Cardiac septum (tissue), 1 donor: ENCODE measurements around the gene CRADD. TPM values are rescaled to one million over a fixed set of nuclear protein-coding genes. Genes with fewer than 3 reads are reported as not detected.

ENCODE experiments used
- DNase-seq: peaks from one replicate; pipeline ENCODE4 v3.0.0-alpha.2; 2020; ENCODE audit warnings: low spot score
- intact Hi-C: fragments of 100-400 bp; cut with DNase I; formaldehyde crosslinking; loops from one replicate; pipeline ENCODE4 v1.14.0; 2022
- total RNA-seq: library from RNA; stranded (reverse); fragmentation: NEBNext Ultra II Directional; extraction: Animal tissue kit (Norgen Biotek cat#: 25700); gene quantifications from one replicate; pipeline ENCODE4 v1.2.1, GENCODE V29; 2021
- donor health status: DM: no; HTN: no; CAD: no.

CRADD gene
- total RNA-seq, 1 donor from 2014 or later = 50.8 TPM

GRCh38 chr12:93813972-93814821, 137.0 kb downstream of the CRADD start:
- intact Hi-C loops = loop anchor here (5.0 kb wide), 2 partner anchors 37 to 137 kb away; partner anchors contain the start of gene CRADD
- peak; percentile 90 for DNase-seq

GRCh38 chr12:93818488-93819049, 141.4 kb downstream of the CRADD start:
- intact Hi-C loops = no loop called here

DNA sequence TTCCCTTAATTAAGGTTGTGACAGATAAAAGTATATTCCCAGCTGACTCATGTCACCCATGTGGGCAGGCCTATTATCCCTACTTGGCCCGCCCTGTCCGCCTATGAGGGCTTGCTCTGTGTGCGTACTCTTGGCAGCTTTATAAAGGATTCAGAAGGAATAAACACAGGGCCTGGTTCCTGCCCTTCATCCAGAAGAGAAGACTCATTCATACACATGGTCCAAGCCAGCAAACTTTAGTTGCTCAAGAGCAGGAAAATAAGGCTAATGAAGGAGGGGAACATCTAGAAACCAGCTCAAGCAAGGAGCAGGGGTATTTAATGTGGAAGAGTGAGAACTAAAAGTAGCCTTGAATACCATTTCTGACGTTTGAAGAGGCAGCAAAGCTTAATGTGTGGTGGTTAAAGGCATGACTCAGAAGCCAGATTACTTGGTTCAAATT, 141.9 kb downstream of the CRADD start:
- no peak for DNase-seq
- intact Hi-C loops = no loop called here

More at GRCh38 chr12:93818488-93819049, 141.4 kb downstream of the CRADD start:
- DNase-seq = no peak

DNA sequence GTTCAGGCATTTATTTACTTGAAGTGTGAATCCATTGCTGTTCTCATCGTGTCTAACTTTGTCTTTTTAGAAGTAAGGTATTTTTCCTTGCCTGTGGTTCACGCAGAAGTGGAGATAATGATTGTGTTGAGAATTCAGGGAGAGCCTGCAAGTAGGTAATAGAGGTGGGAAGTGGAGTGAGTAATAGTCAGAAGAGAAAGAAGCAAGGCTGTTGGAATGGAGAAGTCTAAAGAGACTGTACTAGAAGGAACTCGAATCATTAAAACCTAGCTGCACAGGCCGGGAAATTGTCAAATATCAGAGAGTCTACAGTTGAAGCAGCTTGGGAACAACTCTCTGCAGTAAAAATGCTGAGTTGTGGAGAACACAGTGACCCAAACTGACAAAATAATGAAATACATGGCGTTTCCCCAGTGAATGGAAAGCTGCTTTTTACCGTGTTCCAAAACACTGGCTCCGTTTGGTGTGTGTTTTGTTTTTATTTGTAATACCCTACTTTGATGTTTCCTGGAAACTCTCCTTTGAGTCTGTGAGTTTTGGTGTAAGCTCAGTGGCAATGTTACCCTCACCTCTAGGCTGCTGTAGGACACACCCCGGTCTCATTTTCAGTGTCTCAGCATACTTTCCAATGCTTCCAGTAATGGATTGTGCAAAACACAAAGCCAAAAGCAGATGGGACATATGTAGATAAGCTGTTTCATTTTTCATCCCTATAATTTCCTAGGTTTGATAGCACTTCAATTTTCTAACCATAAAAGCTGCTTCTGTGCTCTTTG, 146.6 kb downstream of the CRADD start:
- no peak for DNase-seq
- intact Hi-C loops = no loop called here

DNA sequence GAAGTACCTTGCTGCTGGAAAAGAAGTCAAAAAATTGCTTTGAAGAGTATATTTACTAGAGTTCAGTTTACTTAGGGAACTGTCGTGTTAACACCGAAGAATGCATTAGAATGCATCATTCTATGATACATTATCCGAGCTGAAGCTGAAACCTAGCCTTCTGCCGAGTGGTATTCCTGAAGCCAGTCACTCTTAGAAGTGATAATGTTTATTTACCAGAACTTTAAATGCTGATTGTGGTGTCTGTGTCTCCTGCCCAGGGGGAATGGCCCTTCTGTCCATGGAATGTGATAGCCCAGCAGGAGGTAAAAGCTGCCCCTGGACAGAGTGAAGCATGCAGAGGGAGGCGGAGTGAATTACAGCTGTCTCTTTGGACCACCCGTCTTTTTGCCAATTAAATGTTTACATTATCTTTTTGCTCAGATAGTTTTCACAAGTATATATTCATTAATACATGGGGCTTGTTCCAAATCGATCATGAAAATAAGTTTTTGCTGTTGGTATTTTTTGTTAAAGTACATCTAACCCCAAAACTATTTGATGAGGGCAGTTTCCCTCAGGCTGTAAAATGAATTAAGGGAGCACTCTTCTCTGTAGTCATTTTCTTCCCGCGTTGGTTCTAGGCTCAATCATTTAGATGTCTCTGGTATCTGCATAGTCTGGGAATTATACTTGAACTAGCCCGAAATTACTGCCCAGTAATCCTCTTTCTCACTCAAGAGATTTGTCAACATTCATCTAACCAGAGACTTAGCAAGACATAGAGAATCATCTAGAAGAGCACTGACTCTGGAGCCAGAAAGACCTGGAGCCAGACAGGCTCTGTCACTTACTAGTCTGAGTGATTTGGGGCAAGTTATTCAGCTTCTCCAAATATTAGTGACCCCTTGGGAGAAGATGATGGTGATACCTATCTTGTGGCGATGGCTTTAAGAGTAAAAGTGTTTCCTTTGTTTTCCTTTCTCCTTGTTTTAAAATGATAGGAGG, 147.6 kb downstream of the CRADD start:
- DNase-seq = no peak
- intact Hi-C loops = loop anchor here (5.0 kb wide), 1 partner anchor 67 kb away; no protein-coding TSS in a partner anchor

DNA sequence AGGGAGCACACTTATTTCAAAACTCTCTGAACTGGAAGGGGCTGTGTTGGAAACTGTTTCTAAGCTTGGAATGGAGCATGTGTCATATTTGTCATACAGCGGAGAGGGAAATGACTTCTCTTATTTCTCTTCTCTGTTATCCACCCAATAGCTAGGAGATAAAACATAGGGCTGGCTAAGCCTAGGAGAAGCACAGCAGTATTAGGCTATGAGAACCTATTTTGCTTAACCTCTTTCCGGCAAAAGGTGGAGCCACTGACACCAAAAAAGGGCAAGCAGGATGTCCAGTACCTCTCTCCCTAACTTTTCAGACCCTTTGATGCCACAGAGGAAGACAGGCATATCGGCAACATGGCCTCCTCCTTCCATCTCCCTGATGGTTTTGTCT, 148.3 kb downstream of the CRADD start:
- intact Hi-C loops = loop anchor here (5.0 kb wide), 1 partner anchor 67 kb away; no protein-coding TSS in a partner anchor
- no peak for DNase-seq

DNA sequence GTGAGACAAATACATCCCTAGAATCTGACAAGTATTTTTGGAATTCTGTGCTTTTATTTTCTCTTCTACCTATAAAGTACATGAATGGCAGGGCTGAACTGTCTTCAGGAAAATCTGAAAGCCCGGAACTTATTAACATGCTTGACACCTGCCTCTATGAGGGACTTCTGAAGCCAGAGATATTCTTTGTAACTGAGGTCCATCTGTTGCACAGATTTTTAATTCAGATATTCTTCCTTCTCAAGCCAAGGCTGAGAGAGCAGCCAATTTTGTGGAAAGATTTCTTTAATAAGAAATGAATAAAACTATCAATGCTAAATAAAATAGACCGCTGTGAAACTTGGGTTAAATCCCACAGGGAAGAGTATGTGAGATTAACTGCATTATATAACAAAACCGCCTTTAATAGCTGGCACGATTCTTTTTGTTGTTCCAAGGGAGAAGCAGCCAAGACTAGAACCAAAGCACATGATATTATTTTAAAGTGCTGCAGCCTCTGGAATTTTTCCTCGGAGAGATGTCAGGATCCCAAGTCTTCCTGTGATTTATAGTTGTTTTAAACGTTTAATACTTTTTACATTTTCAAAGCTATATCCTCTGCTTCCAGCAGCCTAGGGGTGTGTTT, 148.9 kb downstream of the CRADD start:
- intact Hi-C loops = loop anchor here (5.0 kb wide), 1 partner anchor 66 kb away; no protein-coding TSS in a partner anchor
- no peak for DNase-seq

DNA sequence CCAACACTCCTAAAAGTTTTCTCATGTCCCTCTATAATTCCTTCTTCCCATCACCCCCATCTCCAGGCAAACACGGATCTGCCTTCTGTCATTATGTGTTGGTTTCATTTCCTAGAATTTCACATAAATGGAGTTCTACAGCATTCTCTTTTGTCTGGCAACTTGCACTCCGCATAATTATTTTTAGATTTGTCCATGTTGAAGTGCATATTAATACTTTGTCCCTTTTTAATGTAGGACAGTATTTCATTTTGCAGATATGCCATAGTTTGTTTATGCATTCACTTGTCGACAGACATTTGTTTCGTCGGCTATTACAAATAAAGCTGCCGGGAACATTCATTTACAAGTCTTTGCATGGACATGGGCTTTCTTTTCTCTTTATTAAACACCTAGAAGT, 150.0 kb downstream of the CRADD start:
- intact Hi-C loops = loop anchor here (5.0 kb wide), 1 partner anchor 65 kb away; no protein-coding TSS in a partner anchor
- DNase-seq = no peak

DNA sequence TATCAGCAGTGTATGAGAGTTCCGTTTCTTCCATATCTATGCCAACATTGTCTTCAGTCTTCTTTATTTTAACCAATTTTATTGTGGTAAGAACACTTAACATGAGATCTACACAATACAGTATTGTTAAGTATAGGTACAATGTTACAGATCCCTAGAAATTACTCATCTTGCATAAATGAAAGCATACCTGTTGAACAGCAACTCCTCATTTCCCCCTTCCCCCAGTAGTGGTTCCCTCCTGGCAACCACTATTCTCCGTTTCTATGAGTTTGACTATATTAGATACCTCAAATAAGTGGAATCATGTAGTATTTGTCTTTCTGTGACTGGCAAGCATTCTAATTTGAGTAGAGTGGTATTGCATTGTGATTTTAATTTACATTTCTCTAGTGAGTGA, 150.5 kb downstream of the CRADD start:
- intact Hi-C loops = loop anchor here (5.0 kb wide), 1 partner anchor 65 kb away; no protein-coding TSS in a partner anchor
- no peak for DNase-seq

- no peak for DNase-seq
- intact Hi-C loops = loop anchor here (5.0 kb wide), 1 partner anchor 63 kb away; no protein-coding TSS in a partner anchor
These were observed 151.8 kb downstream of the CRADD start for GRCh38 chr12:93829016-93829415.

DNA sequence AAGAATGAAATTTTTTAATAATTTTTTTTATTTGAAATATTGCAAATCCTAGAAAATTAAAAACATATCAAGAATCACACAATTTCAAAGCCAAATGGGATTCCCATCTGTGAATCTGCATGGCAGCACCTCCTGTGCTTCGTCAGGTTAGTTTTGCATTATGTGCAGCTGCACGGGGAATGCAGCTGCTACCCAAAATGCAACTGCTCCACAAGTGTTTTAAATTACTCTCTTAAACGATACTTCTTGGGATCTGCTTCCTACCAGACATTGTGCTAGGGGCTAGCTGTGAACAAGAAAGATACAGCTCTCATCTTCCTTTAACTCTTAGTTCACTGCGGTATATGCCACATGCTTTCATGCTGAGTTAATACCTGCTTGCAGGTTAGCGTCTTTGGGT, 154.2 kb downstream of the CRADD start:
- intact Hi-C loops = no loop called here
- DNase-seq = no peak

DNA sequence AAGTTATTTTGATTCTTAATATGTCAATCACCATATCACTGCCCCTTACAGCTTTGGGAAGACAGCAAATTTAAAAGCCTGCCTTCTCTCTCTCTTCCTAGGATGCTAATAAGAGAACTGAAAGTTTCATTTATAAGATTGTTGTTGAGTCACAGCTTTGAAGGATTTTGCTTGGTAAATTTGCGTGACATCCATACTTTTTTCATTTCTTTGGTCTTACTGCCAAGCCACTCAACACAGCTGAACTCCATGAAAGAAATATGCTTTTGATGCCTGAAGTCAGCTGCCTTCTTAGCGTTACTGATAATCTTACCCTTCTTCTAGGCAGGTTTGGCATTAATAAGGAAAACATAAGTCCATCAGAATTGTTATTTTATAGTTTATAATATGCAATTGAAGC, 155.0 kb downstream of the CRADD start:
- intact Hi-C loops = no loop called here
- no peak for DNase-seq

DNA sequence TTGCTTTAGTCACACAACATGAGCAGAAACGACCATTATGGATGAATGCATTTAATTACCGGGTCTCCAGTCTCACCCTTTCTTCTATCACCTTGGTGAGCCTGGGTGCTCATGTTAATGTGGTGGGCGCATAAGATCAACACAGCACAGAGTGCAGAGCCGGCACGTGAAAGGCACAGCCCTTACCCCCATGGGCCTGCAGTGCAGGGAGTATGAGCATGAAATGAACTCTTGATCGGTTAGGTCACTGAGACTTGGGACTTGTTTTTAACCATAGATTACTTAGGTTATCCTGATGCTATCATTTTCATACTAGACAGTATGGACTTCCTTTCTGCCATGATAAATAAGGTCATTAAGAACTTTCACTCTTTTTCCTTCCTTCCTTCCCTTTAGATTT, 156.8 kb downstream of the CRADD start:
- no peak for DNase-seq
- intact Hi-C loops = no loop called here

DNA sequence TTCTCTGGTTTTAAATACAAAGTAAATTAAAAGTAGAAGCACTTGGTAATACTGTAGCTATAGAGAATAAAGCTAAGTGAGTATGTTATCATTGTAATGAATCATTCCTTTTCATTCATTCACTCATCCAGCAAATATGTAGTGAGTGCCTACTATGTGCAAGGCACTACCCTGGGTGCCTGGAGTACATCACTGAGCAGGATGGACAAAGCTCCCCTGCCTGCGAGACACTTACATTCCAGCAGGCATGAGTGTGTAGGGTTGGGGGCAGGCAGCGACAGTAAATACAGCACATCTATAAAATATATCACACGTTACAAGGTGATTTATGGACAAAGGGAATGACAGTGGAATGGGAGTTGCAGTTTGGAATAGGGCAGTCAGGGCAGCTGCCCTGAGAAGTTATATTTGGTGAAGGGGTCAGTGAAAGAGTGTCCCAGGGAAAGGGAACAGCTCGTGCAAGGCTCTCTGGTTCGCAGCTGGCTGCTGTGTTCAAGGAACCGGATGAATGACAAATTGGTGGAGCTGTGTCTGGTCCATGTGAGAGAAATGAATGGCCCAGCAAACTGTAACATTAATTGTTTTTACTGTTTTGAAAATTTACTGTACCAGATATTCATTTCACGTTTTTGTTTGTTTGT, 159.6 kb downstream of the CRADD start:
- DNase-seq = no peak
- intact Hi-C loops = no loop called here

- no peak for DNase-seq
- intact Hi-C loops = no loop called here
These were observed 161.0 kb downstream of the CRADD start for GRCh38 chr12:93838193-93838592.

DNA sequence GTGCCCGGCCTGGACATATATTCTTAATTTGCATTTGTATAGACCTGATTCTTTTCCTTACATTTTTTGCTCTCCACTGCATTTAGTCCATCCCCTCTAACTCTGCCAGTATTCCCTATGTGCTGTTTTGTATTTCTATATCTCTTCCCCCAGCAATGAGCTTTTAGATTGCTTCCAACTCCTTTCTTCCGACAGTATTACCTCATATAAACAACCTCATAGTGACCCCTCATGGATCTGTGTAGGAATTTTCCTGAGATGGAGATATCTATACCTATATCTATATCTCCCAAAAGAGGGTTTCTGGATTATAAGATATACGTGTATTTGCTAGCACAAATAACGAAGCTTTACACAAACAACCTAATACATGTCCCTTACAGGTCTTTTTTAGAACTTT, 161.9 kb downstream of the CRADD start:
- intact Hi-C loops = no loop called here
- DNase-seq = no peak

DNA sequence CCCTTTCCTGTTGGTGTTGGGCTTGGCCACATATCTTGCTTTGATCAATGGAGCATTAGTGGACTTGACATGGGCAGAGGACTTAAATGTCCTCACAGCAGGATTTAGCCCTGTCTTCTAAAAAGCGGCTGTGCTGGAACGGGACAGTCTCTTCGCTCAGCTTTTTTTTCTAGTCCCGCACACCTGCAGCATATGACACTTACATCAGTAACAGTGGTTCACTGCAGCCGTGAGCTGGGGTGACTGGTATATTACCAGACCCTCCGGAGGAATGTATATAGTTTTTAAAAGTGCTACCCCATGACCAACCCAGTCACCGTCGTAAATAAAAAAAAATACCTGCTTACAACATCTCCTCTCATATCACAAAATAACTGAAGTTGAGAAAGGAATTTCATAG, 164.5 kb downstream of the CRADD start:
- intact Hi-C loops = no loop called here
- DNase-seq = no peak
